Activated naive CD4-positive, alpha-beta T cell treated with anti-CD3 and anti-CD28 coated beads, Interleukin-2, amount 50 U/mL, for 72 hours (primary cell): Measurements from ENCODE around the gene FOXN1. TPM values are rescaled to one million over a fixed set of nuclear protein-coding genes. Genes with fewer than 3 reads are reported as not detected.

Experiments
- ATAC-seq, 2 donors: fragments of 150-1000 bp; cut with Tn5 transposase; 2 replicates each; pipeline ENCODE4 v1.10.0; 2021; ENCODE audit warnings: mild to moderate bottlenecking in 2 of 2, moderate library complexity in 2 of 2
- DNase-seq, 2 donors: peaks; one replicate each; pipeline ENCODE4 v3.0.0; 2021 to 2022; ENCODE audit warnings: low spot score in 2 of 2
- H3K27ac Mint-ChIP-seq, 2 donors: one replicate each; pipeline ENCODE4 v1.8.0; 2022; ENCODE audit warnings: mild to moderate bottlenecking in 2 of 2, mixed read lengths in 2 of 2
- H3K36me3 Mint-ChIP-seq, 2 donors: one replicate each; pipeline ENCODE4 v1.8.0; 2022; ENCODE audit warnings: mixed read lengths in 2 of 2
- H3K9me3 Mint-ChIP-seq, 2 donors: one replicate each; pipeline ENCODE4 v1.8.0; 2022; ENCODE audit warnings: mixed read lengths in 2 of 2
- total RNA-seq, 2 donors: library from RNA; stranded (reverse); gene quantifications; one replicate each; pipeline ENCODE4 v1.2.3, GENCODE V29; 2022

The FOXN1 gene
- total RNA-seq, 2 donors from 2014 or later, result not detected

- DNase-seq (no peak), ATAC-seq (no peak)
- Mint-ChIP-seq H3K9me3 (no peaks in the 10 kb centered on the region), H3K36me3 (peaks cover 17 to 18% of the 10 kb centered on the region in 2 donors), H3K27ac (no peak overlapping the region)
These were observed 79.7 kb downstream of the FOXN1 start for GRCh38 chr17:28585851-28586250.

Other genes with a start within 250 kb of the FOXN1 start
- gene TMEM97, start 187.1 kb upstream of the FOXN1 start, total RNA-seq, result 10 to 100 TPM; 24.5 to 31.1 TPM
- gene IFT20, start 170.9 kb upstream of the FOXN1 start, total RNA-seq, result 10 to 100 TPM; 16.4 to 16.8 TPM
- 10 to 100 TPM; 25.7 to 26.2 TPM for gene TNFAIP1, start 170.6 kb upstream of the FOXN1 start, total RNA-seq
- gene POLDIP2, start 148.8 kb upstream of the FOXN1 start, total RNA-seq, result 10 to 100 TPM; 62.2 to 83.4 TPM
- gene SEBOX, start 141.1 kb upstream of the FOXN1 start, total RNA-seq, result not detected
- gene VTN, start 136.0 kb upstream of the FOXN1 start, total RNA-seq, result under 1 TPM; 0.34 to 0.53 TPM
- gene SARM1, start 134.7 kb upstream of the FOXN1 start, total RNA-seq, result 10 to 100 TPM; 13.9 to 29.5 TPM
- gene SLC46A1, start 100.1 kb upstream of the FOXN1 start, total RNA-seq, result 1 to 10 TPM; 1.8 to 3.6 TPM
- not detected for gene SLC13A2, start 32.7 kb upstream of the FOXN1 start, total RNA-seq
- gene UNC119, start 46.3 kb downstream of the FOXN1 start, total RNA-seq, result 10 to 100 TPM; 53.0 to 56.6 TPM
- 10 to 100 TPM; 39.6 to 44.1 TPM for gene PIGS, start 65.2 kb downstream of the FOXN1 start, total RNA-seq
- 100 to 1,000 TPM in 1 of 2 donors, 10 to 100 TPM in 1; 41.6 to 220 TPM for gene ALDOC, start 70.5 kb downstream of the FOXN1 start, total RNA-seq
- 100 to 1,000 TPM; 150 to 326 TPM for gene SPAG5, start 92.7 kb downstream of the FOXN1 start, total RNA-seq
- gene RSKR, start 107.8 kb downstream of the FOXN1 start, total RNA-seq, result 10 to 100 TPM; 29.7 to 32.2 TPM
- 100 to 1,000 TPM; 155 to 156 TPM for gene BLTP2, start 138.8 kb downstream of the FOXN1 start, total RNA-seq
- 10 to 100 TPM; 43.5 to 46.2 TPM for gene SDF2, start 155.6 kb downstream of the FOXN1 start, total RNA-seq
- 10 to 100 TPM; 70.0 to 91.8 TPM for gene SUPT6H, start 155.9 kb downstream of the FOXN1 start, total RNA-seq
- gene PROCA1, start 205.5 kb downstream of the FOXN1 start, total RNA-seq, result 1 to 10 TPM; 5.7 to 6.4 TPM
- 10 to 100 TPM; 20.5 to 46.4 TPM for gene RAB34, start 211.5 kb downstream of the FOXN1 start, total RNA-seq
- 1,000 to 10,000 TPM; 2,221 to 2,736 TPM for gene RPL23A, start 213.6 kb downstream of the FOXN1 start, total RNA-seq
- gene TLCD1, start 219.9 kb downstream of the FOXN1 start, total RNA-seq, result 10 to 100 TPM in 1 of 2 donors, 1 to 10 TPM in 1; 4.4 to 10.2 TPM
- 1 to 10 TPM; 5.3 to 6.4 TPM for gene NEK8, start 222.4 kb downstream of the FOXN1 start, total RNA-seq
- 100 to 1,000 TPM in 1 of 2 donors, 10 to 100 TPM in 1; 88.3 to 168 TPM for gene TRAF4, start 237.7 kb downstream of the FOXN1 start, total RNA-seq